Activated CD4-positive, alpha-beta T cell treated with anti-CD3 and anti-CD28 coated beads, Interleukin-2, amount 50 U/mL, for 16 hours (primary cell): ENCODE results near the gene SLC25A19.
A peak's percentile ranks its signal among the peaks of the same experiment; 100 is the strongest.

ENCODE experiments used
- DNase-seq: peaks from one replicate; pipeline ENCODE4 v3.0.0-alpha.2; 2020

The SLC25A19 gene

GRCh38 chr17:75239778-75240393, 49.3 kb downstream of the SLC25A19 start:
- DNase-seq: no peak

DNA sequence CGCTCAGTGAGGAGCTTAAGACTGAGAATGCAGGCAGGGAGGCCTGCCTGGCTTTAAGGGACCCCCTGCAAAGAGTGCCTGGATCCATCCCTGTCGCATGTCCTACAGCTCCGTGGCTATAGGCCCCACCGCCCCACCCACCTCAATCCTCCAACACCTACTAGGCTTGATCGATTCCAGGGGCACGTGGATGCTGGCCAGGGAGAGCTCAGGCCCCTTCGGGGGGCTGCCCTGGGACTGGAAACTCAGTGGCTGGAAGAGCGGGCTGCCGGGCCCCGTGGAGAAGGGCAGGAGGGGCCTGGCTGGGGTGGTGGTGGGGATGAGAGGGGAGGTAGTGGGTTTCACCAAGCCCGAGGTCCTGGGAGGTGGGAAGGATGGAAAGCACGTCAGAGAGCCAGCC, 50.0 kb downstream of the SLC25A19 start:
- no peak for DNase-seq

DNA sequence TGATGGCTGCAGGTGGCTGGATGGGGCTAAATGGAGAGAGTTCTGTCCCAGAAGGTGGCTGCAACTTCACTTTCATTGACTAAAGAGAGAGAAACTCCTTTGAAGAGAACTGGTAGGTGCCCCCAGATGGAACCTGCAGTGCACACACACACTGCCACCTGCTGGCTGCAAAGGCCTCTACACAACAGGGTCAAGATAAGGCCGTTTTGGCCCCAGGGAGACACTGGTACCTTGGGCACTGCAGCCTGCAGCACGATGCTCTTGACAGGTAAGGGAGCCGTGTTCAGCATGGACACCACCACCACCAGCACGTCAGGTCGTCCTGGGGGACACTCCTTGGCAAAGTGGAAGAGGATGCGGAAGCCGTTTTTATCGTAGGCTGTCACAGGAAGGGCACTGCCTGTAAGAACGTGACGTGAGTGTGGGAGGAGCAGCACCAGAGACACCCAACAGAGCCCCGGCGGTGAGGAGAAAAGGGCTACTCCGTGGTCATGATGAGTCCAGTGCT, 50.5 kb downstream of the SLC25A19 start:
- DNase-seq: peak; percentile 72

GRCh38 chr17:75238020-75238580, 51.1 kb downstream of the SLC25A19 start:
- no peak for DNase-seq

DNA sequence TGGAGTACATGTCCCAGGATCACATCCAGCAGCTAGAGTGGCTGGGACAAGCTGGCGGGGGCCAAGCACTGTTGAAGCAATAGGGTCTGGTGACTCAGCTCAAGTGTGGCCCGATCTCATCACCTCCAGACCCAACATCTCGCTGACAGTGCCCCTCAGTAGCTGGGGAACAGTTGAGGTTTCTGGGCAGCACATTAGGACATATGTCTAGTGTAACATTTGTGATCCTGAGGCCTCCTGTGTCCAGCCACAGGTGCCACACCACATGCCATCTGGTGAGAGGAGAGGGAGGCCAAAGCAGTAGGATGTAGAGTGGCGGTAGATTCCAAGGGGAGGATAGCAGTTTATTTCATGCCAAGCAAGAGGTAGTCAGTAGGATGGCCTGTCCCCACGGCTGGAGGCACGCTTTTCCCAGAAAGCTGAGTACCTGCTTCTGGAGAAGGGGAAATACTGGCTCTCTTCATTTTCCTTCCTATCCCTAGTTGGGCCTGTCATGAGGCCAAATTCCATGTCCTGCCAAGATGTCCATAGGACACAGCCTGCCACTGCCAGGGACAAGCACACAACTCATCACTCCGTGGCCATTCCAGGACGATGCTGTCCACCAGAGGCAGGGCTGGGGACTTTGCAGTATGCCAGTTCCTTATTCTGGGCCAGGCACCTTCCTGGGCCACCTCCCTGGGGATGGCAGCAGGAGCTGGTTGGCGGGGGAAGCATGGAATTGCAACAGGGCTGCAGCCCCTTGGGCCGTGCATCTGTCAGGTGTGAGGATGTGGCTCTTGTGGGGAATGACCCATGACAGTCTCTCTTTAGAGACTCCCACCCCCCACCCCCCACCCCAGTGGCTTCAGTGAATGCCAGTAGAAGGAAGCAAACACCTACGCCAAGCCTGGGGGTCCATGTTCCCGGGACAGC, 51.9 kb downstream of the SLC25A19 start:
- DNase-seq: no peak

DNA sequence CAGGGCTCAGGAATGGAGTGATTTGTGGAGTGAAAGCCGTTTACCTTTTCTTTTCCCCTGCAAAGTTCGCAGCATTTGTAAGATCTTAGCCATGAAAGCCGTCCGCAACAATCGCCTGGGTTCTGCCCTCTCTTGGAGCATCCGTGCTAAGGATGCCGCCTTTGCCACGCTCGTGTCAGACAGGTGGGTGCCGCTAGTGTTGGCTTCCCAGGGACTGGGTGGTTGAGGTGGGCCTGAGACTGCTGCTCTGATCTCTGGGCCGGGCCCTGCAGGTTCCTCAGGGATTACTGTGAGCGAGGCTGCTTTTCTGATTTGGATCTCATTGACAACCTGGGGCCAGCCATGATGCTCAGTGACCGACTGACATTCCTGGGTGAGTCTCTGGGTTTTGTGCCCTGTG, 56.4 kb downstream of the SLC25A19 start:
- no peak for DNase-seq

DNA sequence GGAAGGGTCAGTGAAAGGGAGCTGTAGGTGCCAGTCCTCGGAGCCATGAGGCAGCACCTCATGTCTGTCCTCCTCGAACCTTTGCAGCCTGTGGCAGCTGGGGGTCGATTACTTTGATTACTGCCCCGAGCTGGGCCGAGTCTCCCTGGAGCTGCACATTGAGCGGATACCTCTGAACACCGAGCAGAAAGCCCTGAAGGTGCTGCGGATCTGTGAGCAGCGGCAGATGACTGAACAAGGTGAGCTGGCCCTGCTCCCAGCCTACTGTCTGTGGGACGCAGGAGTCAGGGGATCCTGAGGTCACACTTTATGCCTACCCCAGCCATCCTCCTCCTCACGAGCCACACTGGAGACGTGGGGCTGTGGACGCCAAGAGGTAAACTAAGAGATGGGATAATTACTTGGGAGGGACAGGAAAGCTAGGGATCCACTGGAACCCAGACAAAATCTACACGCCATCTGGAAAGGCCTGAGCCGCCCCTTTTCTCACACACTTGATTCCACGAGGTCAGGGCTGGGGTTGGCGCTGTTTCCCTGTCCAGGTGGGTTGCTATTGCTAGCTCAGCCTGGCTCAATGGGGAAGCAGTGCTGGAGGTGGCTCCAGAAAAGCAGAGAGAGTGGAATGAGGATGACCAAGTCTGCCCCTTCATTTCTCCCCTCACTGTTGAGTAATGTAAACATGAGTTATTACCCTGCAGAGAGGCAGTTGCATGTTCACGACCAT, 57.3 kb downstream of the SLC25A19 start:
- no peak for DNase-seq

- no peak for DNase-seq
Measured at GRCh38 chr17:75231071-75231470, 58.2 kb downstream of the SLC25A19 start.

DNA sequence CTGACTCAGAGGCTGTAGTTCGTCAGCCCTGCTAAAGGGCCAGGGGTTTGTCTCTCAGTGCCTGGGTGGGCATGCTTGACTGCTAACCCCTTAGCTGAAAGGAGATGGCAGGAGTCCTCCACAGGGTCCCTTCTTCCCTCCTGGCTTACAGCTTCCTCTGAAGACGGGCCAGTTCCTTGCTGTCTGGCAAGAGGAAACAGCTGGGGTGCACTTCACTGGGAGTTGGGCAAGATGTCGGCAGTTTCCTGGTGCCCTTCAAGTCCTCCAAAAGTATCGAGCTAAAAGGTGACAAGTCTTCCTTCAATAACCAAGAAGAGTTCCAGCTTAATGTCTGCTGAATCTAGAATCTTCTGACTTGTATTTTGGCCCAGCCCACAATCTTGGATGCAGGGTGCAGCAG, 60.4 kb downstream of the SLC25A19 start:
- DNase-seq: no peak

DNA sequence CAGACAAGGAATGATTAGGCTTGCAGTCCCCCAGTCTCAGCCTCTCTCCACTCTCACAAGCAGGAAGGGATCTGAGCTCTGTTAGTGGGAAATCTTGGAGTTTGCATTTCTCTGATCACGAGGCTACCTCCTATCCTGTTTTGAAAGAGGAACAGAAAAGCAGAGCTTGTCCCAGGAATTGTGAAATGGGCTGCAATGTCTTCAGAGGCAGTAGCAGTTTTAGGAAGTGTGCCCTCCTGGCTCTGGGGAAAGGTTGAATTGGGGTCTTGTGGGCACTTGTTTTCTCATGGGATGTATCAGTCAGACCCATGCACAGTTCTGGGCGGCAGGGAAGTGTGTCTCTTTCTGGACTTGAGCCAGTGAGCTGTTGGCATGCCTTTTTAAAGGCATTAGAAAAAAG, 60.9 kb downstream of the SLC25A19 start:
- DNase-seq: no peak

DNA sequence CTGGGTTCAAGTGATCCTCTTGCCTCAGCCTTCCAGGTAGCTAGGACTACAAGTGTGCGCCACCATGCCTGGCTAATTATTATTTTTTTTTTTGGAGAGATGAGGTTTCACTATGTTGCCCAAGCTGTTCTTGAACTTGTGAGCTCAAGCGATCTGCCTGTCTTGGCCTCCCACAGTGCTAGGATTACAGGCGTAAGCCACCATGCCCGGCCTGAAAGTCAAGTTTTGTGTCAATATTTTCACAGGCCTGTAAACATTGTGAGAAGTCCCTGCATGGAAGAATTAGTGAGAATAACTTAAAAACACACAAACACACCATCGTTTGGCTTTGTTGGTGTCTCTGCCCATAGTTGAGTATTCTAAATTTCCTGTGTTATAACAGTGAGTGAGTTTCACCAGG, 61.5 kb downstream of the SLC25A19 start:
- DNase-seq: no peak

- DNase-seq: no peak
Measured at GRCh38 chr17:75225016-75225415, 64.2 kb downstream of the SLC25A19 start.
